Ecto neural progenitor cell (in vitro differentiated cells): ENCODE data around the gene DOCK1.

Source experiments
- DNase-seq: peaks from one replicate; pipeline ENCODE4 v3.0.0-alpha.2; 2018; ENCODE audit warnings: low spot score

The DOCK1 gene

DNA sequence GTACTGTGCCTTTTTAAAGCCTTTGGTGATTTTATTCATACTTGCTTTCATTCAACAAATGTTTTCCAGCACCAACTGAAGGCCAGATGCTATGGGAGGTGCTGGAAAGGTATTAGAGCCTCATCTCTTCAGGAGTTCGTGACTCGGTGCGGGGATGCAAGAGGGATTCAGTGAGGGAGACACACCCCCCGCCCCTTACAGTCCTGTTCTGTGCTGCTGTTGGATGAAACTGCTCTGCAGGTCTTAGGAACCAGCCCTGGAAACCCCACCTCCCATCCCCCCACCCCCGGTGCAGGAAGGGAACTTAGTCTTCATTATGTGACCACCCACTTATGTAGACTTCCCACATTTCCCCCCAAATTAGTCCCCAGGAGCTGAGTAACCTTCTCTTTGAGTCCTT, 180.7 kb downstream of the DOCK1 start:
- no peak for DNase-seq

DNA sequence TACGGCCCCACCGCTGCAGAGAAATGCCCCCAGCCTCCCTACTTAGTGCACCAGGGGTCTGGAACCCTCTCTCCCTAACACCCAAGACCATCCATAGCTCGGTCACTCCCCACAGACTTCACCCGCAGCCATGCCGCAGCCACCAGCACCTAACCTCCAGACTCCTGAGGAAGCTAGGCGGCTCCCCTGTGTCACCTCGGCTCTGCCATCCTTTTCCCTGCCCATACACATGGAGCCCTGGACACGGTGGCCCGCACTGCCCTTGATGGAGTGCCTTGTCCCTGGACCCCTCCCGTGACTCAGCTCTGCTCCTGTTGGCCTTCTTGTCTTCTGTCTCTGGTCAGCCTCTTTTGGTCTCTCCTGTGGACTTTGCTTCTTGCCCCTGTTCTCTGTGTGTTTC, 183.7 kb downstream of the DOCK1 start:
- no peak for DNase-seq

DNA sequence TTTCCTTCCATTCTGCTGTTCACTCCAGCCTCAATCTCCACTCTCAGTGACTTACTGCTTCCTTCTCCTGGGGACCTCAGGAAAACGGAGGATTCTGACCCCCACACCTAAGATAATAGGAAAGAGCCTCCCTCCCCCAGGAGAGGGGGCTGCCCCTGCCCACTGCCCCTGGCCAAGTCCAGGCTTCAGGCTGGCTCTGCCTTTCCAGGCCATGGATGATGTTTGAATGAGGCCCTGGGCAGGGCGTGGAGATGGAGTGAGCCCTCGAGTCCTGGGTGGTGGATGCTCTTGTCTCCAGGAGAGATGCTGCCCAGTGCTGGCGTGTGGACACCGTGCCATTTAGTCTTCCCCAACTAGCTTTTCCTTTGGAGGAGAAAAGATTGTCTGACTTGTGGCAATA, 184.2 kb downstream of the DOCK1 start:
- DNase-seq, result no peak

DNA sequence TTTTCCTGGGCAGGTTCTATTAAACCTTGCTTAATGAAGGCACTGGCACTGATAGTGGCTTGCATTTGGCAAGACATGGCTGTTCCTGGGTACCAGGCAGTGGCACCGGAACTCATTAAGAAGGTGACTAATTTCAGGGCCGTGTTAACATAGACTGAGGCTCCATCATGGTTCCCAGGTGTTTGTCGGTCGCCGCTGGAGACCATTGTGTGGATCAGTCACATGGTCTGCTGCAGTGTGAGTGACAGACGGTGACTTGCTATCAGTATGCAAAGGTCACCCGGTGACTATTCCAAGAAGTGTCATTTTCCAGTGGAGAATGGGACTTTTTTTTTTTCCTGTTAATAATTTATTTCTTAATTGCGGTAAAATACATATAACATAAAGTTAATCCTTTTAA, 184.9 kb downstream of the DOCK1 start:
- no peak for DNase-seq

DNA sequence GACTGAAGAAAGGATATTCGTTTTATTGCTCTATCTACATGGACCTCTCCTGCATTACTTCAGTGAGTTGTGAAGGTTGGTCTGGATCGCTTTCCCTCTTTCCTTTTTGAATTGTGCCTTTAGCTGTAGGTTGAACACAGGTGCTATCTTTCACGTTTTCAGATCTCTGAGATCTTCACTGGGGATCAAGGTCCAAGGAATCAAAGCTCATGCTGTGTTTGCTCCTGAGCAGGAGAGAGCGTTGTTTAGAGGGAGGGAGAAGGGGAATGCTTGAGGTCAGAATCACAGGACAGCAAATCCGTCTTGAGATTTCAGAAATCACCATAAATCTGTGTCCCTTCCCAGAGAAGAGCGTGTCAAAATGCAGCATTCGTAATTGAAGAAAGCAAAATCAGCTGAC, 186.1 kb downstream of the DOCK1 start:
- no peak for DNase-seq

DNA sequence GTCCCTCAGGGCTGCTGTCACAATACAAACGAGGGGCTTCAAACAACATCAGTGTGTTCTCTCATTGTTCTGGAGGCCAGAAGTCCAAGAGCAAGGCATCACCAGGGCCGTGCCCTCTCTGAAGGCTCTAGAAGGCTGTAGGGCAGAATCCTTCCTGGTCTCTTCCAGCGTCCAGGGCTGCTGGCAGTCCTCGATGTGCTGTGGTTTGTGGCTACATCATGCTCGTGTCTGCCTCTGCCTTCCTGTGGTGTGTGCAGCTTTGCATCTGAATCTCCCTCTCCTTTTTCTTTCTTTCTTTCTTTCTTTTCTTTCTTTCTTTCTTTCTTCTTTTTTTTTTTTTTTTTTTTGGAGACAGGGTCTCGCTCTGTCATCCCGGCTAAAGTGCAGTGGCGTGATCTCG, 187.7 kb downstream of the DOCK1 start:
- no peak for DNase-seq

DNA sequence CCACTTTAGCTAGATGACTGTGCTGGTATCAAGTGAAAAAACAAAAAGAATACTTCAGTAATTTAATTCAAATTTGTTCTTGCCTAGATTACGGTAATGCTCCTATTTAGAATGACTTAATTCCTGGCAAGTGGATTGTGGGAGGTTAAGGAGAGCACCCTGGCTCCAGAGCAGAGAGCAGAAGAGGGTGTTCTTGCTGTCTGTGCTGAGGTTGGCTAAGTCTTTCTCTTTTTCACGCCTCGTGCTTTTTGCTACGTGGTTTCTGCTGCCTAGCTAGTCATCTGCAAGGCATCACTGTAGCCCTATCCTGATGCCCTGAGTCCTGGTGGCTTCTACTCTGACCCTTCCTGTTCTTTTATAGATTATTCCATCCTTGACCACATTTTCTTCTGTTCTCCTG, 189.8 kb downstream of the DOCK1 start:
- DNase-seq, result no peak

DNA sequence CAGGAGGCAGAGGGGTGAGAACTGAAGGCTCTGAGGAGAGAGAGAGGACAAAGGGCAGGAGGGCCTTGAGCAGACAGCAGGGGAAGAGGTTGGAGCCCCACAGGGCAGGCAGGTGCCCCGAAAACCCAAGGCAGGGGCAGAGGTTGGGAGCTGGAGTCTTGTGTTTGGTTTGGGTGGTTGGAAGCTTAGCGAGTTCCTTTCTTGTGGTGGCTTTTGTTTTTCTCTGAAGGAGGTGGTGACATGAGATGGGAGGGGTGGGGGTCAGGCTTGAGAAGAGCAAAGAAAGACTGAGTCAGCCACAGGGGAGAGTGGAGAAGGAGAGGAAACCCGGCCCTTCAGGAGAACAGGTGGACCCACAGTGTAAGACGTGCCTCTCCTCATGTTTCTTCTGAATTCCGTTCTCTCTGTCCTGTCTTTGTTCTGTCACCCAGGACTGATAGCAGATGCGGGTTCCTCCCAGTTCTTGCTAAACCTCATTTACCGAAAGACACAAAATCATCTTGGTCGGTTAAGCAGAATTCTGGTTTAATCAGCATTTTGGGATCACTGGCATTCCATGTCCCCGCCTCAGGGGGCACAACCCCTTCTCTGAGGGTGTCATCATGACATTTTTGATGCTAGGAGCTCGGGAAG, 195.9 kb downstream of the DOCK1 start:
- DNase-seq, result no peak

GRCh38 chr10:127102176-127102575, 196.9 kb downstream of the DOCK1 start:
- no peak for DNase-seq

- DNase-seq, result no peak
Observed at GRCh38 chr10:127115100-127115499, 209.9 kb downstream of the DOCK1 start.

GRCh38 chr10:127117125-127117524, 211.9 kb downstream of the DOCK1 start:
- DNase-seq, result peak; percentile 79

- no peak for DNase-seq
Observed at GRCh38 chr10:127118034-127118433, 212.8 kb downstream of the DOCK1 start.

GRCh38 chr10:127119936-127120335, 214.7 kb downstream of the DOCK1 start:
- DNase-seq, result no peak

GRCh38 chr10:127122831-127123230, 217.6 kb downstream of the DOCK1 start:
- no peak for DNase-seq

GRCh38 chr10:127123626-127124025, 218.4 kb downstream of the DOCK1 start:
- DNase-seq, result no peak

DNA sequence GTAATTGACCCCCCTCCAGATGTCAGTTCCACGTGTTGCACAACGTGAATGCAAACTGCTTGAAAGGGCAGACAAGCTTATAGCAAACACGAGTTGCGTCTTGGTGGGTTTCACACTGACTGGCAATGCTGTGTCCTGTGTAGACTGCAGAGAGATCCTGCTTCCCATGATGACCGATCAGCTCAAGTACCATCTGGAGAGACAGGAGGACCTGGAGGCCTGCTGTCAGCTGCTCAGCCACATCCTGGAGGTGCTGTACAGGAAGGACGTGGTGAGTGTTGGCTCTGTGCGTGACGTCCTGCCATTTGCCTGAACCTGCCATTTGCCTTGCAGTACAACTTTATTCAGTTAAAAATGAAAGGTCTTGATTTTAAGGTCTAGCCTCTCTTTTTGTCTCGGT, 220.1 kb downstream of the DOCK1 start:
- DNase-seq, result no peak

DNA sequence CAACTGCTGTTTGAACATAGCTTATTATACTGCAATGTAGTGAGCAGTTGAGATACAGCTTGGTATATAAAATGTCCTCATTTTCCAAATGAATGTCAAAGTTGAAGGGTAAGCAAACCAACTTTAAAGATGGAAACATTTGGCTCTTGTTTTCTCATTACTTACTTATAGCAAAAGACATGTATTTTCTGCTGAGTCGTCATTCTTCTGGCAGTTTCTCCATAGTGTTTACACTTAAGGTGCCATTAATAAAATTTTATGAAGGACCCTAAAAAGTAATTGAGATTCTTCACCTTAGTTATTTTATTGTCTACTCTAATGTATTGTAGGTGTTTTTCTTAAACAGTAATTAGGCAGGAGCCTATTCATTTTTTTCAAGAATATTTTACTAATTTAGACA, 222.6 kb downstream of the DOCK1 start:
- DNase-seq, result no peak

DNA sequence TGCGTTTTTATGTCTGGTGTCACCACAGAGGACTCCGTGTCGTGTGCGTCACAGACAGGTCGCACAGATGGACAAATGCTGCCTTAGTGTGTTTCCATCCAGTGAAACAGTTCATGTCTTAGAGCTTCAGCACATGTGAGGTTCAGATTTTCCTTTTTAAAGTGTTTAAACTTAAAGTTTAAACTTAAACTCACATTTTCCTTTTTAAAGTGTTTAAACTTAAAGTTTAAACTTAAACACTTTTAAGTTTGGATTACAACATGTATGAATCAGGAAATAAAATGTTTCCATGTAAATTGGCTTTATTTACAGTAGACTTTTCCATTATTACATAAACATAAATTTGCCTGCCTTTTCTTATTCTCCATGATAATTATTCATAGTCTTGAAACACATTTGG, 223.9 kb downstream of the DOCK1 start:
- no peak for DNase-seq

DNA sequence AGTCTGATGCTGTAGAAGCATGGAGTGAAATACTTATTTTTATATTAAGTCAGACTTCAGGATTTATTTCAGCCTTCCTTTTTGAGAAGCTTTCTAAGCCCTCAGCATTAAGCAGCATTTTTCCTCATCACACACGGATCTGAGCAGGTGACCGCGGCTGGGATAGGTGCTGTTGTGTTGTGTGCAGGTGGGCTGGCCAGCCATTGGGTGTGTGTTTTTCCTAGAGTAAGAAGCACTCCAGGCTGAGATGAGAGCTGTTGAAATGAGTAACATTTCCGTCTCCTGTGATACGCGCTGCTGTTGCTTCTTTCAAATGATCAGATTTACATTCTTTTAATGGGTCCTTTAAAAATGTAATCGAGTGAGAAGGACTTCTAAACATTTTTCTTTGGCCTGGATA, 227.2 kb downstream of the DOCK1 start:
- DNase-seq, result no peak

DNA sequence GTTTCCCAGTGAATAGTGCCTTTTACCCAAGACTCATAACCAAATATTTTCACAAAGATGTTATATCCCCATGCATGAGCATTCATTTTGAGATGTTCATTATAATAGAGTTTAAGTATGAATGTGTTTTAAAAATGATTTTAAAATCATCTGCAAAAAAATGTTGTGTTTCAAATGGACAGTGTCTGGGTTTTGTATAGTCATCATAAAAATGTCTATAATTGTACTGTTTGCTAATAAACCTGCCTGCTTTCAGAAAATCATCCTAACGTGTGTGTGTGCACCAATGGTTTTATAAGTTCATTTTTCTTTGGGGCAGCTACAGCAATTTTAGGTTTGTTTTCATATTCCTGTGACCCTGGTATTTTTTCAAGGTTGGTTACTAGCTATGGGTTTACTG, 228.0 kb downstream of the DOCK1 start:
- DNase-seq, result no peak

- no peak for DNase-seq
Observed at GRCh38 chr10:127133672-127134500, 228.7 kb downstream of the DOCK1 start.

- no peak for DNase-seq
Observed at GRCh38 chr10:127135844-127136577, 230.8 kb downstream of the DOCK1 start.

GRCh38 chr10:127137391-127137790, 232.2 kb downstream of the DOCK1 start:
- no peak for DNase-seq
